H54 (cell line): Measurements from ENCODE around the gene NUDCD3.

Source experiments
- DNase-seq: peaks from one replicate; pipeline ENCODE4 v3.0.0; 2011; ENCODE audit warnings: low spot score, mixed read lengths; ENCODE audit not compliant: insufficient read length
- FAIRE-seq: peaks from 3 replicates; lab custom pipeline; 2011; peaks lifted over from hg19 to GRCh38; lab: Jason Lieb, UNC
- POLR2A ChIP-seq: IDR thresholded peaks from 2 replicates; pipeline ENCODE4 v1.6.1; 2011; ENCODE audit warnings: low read depth, mild to moderate bottlenecking, low read length

NUDCD3 gene

DNA sequence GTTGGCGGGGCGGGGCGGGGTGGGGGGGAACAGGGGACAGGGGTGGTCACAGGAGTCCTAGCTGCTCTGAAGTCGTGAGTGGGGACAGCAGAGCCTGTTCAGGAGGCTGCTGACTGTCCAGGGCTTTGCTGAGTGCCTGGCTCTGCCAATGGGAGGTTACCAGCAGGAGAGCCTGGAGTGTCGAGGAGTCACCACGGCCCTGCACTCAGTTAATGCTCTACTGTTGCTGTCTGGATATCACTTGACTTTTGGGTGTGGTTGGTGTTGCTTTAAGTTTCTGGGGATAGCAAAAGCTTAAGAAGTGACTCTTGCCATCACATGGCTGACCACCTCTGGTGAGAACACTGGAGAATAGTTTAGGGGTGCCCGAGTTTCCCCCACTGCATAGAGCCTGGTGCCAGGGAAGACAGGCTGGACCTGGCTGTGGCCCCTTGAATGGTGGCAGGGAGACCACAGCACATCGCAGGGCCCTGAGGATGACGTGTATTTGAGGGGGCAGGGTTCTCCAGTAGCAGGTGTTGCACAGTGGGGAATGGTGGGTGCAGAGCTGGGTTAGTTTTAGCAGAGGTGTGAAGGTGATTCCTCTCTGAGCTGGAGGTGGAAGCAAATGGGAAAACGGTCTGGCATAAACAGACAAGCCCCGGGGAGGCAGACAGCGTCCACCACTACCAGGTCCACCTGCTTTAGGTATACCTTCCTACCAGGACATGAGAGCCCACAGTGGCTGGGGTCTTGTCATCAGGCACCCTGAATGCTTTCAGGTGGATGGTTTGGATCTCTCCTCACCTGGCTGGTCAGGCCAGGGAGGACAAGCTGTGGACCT, 110.9 kb downstream of the NUDCD3 start:
- no peak for TF ChIP-seq POLR2A
- peak; percentile 76 for DNase-seq
- FAIRE-seq, result no peak

- no peak for TF ChIP-seq POLR2A
- FAIRE-seq (peak; percentile 11), DNase-seq (peak; percentile 84)
These were observed 111.7 kb downstream of the NUDCD3 start for GRCh38 chr7:44378744-44379143.

DNA sequence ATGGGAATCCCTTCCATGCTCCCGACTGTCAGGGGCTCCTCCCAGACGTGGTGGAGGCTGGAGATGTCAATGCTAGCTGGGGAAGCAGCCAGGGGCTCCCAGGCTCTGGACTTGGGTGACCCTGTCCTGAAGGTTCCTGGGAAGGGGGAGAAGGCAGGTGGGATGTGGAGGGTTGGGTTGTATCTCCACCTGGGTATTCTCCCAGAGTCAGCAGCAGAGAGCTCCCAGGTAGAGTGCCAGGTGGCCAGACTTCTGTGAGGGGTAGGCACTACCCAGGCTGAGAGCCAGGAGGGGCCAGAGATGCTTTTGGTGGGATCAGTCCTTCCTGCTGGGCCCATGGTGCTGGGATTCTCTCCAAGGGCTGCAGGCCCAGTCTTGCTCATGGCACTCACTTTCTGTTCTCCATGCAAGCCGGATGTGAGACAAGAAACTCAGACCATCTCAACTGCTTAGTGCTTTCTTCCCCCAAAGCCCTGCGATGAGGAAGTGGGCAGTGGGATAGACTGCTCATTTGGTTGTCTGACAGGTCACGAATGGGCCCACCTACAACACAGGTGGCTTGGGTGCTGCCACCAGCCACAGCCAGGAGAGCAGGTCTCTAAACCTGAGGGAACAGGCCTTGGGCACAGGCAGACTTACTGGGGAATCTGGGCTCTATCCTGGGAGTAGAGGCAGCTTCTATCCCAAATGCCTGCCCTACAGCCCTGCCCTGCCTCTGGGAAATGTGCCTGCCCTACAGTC, 112.6 kb downstream of the NUDCD3 start:
- no peak for DNase-seq
- FAIRE-seq, result no peak

GRCh38 chr7:44377134-44377463, 113.4 kb downstream of the NUDCD3 start:
- DNase-seq, result no peak
- no peak for TF ChIP-seq POLR2A
- FAIRE-seq, result no peak

More for the DNA sequence above, 112.6 kb downstream of the NUDCD3 start:
- TF ChIP-seq POLR2A, result 0 out of 2 replicates have a peak, but pooled peaks have one; percentile 4

- DNase-seq, result no peak
- TF ChIP-seq POLR2A, result no peak
- FAIRE-seq, result no peak
These were observed 113.9 kb downstream of the NUDCD3 start for GRCh38 chr7:44376429-44377133.

DNA sequence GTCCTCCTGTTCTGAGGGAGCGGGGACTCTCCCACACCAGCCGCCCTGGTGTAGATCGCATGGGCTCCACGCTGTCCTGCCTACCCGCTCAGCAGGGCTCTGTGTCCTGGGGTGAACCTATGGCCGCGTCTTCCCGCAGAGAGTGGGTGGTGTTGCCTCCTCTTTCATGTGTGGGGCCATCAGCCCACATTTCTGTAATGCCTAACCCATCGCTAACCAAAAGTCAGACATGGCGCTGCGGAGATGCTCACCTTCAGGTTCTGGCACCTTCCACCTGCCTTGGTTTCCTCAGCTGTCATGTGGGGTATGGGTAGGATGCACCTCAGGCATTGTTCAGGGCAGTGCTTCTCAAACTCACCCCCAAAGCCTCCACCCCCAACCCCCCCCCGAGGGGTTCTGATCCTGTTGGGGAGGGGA, 114.5 kb downstream of the NUDCD3 start:
- no peak for TF ChIP-seq POLR2A
- no peak for DNase-seq
- FAIRE-seq, result no peak

- TF ChIP-seq POLR2A, result no peak
- no peak for DNase-seq
- no peak for FAIRE-seq
These were observed 115.2 kb downstream of the NUDCD3 start for GRCh38 chr7:44375236-44375699.

- DNase-seq, result no peak
- FAIRE-seq, result no peak
- no peak for TF ChIP-seq POLR2A
These were observed 116.3 kb downstream of the NUDCD3 start for GRCh38 chr7:44374007-44374763.

DNA sequence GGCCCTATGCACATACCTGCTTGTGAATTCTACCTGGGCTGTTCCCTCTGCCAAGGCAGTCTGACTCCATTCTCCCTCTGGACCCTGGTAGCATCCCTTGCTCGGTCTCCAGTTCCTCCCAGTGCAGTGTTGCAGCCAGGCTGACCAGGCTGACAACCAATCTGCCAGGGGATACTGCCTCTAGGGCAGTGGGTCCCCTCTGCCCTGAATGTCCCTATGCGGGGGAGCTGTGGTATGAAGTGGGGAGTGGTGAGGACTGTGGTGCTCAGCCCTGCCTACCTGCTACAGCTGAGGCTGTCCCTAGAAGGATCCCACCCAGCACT, 117.1 kb downstream of the NUDCD3 start:
- no peak for FAIRE-seq
- no peak for DNase-seq
- TF ChIP-seq POLR2A, result no peak

GRCh38 chr7:44372560-44373417, 117.7 kb downstream of the NUDCD3 start:
- FAIRE-seq (no peak), DNase-seq (no peak)
- TF ChIP-seq POLR2A, result no peak

GRCh38 chr7:44368885-44369284, 121.6 kb downstream of the NUDCD3 start:
- TF ChIP-seq POLR2A, result no peak
- DNase-seq, result no peak
- FAIRE-seq, result peak; percentile 83

DNA sequence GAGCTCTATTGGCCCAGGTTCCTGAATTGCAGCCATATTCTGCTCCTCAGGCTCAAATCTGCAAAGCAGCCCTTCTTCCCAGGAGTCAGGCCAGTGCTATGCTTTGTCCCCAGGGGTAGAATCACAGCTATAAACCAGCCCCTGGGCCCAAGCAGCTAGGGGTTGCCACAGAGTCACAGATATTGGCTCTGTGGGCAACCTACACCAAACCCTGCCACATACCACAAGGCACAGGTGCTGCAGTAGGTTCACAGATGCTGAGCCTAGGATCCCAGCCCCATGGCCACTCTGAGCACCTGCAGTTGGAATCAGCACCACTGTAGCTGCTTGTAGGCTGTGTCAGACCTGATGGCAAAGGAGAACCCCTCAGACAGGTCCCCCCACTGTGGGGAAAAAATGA, 122.0 kb downstream of the NUDCD3 start:
- FAIRE-seq (no peak), DNase-seq (no peak)
- no peak for TF ChIP-seq POLR2A
